ENCODE results near the gene SLC13A4.
"Not testable (repeated sequence)": the region's sequence is repeated elsewhere in the genome, so short reads cannot be mapped to it uniquely, and the experiment has no call there.

Gene SLC13A4, protein sequence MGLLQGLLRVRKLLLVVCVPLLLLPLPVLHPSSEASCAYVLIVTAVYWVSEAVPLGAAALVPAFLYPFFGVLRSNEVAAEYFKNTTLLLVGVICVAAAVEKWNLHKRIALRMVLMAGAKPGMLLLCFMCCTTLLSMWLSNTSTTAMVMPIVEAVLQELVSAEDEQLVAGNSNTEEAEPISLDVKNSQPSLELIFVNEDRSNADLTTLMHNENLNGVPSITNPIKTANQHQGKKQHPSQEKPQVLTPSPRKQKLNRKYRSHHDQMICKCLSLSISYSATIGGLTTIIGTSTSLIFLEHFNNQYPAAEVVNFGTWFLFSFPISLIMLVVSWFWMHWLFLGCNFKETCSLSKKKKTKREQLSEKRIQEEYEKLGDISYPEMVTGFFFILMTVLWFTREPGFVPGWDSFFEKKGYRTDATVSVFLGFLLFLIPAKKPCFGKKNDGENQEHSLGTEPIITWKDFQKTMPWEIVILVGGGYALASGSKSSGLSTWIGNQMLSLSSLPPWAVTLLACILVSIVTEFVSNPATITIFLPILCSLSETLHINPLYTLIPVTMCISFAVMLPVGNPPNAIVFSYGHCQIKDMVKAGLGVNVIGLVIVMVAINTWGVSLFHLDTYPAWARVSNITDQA

DNA sequence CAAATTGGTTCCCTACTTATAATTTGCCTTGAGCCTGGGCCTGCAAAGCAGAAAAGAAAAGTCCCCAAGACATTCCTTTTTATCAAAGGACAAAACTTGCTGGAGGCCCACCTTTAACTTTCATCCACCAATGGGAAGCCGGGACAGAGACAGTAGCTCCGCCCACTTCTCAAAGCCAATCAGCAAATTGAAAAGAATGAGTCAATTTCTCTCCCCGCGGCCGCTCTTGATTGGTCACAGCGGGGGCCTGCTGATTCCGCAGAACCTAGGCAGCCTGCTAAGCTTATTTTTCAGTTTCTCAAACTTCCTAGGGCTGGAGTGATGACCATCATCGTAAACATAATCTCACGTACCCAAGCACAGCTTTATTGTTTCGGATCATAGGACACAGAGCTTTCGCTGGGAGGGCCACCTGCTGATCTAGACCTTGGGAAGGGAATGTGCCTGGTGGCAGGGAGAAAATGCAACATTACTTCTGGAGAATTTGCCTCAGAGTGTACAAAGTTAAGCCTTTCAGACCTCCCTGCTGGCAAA is at the start of gene SLC13A4:
SLC13A4 (minus strand) TSS at position 51 of the 534 bp plus-strand sequence. CDS start 690 bp downstream, outside the sequence.
- DNase-seq, result no peak

DNA sequence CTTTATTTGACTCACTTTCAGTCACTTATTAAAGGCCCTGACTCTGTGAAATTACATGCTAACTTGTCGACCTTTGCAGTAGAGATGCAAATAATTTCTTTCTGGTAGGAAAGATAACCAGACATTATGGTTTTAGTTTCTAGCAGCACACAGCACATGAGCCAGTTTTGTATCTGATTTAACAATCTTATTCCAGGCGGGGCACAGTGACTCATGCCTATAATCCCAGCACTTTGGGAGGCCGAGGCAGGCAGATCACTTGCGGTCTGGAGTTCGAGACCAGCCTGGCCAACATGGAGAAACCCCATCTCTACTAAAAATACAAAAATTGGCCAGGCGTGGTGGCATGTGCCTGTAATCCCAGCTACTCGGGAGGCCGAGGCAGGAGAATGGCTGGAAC is 47.9 kb upstream of the SLC13A4 start:
- DNase-seq, result not testable (repeated sequence)

DNA sequence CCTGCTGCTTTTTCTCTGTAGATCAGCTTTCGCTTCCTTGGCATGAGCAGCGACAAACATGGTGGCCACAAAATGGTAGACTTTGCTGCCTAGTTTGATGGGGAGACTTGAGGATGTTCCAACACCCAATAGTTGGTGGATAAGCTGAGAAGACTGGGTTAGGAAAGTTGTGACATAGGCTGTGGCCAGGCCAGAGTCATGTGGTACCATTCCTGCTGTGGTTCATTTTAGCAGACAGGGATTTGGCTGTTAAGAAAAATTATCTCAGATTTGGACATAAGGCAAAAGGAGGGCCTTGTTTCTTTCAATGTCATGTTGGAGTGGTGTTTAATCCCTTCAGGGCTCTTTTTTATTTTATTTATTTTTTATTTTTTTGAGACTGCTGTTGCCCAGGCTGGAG is 47.2 kb upstream of the SLC13A4 start:
- DNase-seq, result no peak

DNA sequence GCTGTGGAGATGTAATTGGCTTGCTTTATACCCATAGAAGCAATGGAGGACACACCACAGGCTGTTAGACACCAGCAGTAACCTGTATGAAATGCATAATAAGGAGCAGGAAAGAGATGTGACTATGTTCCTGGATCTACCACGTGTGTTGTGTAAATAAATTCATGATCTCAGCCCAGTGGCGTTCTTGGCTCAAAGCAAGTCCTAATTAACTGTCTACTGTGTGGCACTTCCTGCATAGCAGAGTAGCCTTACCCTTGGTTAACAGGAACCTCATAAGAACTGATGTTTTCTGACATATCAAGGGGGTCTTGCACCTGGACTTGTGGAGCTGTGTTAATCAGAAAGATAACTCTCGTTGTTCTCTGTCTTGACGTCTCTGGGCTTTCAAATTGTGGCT is 46.3 kb upstream of the SLC13A4 start:
- DNase-seq, result no peak

DNA sequence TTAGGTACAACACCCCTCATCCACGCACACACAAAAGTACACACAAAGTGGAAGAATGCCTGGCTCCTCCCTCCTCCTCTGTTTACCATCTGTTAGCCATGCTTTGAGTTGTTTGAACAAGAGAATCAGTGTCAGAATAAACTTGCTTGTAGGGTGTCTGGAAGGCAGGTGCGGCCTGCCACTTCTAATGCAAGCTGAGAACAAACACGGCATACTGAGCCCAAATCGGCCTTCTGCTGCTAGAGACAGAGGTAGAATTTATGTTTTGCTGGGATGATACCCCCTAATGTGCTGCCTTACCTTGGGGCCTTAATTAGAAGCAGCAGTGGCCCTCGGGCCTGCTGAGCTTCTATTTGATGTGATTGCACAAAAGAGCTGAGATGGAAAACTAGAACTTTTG is 45.5 kb upstream of the SLC13A4 start:
- no peak for DNase-seq

DNA sequence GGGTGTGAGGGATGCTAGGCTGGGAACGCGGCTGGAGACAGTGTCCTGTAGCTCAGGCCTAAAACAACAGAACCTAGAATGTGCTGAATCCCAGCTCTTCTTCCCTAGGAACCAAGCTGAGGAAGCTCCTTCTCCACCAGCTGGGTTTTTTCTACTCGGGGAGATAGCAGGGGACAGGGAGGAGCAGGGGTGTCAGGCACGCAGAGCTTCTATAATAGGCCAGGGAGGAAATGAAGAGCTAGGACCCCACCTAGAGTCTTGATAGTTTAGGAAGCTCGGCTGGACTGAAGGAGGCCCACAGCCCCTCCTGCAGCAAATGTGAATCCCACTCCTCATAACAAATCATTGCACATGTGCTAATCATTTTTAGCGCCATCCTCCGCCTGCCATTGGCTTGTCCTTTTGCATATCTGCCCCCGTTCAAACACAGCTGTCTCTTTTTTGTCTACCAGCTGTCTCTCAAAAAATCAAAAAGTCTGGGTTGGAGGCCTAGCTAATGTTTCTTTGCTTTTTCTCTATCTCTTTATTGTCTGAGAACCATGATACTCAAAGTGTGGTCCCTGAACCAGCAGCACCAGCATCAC is 44.7 kb upstream of the SLC13A4 start:
- no peak for DNase-seq

DNA sequence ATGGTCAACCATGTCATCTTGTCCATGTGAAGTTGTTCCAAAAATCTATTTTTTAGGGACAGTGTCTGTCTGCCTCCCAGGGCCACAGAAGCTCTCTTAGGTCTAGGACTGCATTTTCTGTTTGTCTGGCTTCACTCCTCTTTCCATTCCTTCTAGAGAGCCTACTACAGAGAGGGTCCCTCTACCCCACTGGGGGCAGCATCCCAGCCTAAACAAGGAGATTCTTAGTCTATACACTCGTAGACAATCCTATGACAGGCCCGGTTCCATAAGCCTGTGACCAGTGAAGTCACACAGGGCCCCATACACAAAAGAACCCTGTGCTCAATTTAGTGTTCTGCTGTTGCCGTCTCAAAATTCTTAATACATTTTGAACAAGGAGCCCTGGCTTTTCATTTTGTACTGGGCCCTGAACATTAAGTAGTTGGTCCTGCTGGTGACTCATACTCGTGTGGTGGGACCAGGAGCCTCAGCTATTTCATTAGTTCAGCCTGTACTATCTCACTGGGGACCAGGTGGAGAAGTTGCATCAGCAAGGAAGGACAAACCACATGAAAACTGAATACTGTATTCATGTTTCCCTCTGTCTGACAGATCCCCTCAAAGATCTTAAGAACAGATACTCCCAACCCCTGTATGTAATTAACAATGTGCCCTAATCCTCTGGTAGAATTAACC is 44.1 kb upstream of the SLC13A4 start:
- no peak for DNase-seq

DNA sequence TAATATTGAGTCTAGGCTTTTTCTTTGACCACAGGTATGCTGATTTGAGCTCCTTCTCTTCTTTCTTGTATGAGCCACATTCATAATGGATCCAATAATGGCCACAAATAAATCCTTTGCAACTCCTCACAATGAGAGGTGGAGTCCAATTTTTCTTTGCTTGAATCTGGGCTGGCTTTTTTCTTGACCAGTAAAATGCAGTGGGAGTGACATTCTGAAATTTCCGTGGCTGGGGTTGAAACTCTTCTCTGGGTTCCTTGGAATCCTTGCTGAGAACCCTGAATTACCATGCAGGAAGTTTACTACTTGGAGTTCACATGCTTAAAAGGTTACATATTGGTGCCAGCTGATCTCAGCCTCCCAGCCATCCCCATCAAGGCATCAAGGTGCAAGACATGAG is 43.1 kb upstream of the SLC13A4 start:
- DNase-seq, result no peak

DNA sequence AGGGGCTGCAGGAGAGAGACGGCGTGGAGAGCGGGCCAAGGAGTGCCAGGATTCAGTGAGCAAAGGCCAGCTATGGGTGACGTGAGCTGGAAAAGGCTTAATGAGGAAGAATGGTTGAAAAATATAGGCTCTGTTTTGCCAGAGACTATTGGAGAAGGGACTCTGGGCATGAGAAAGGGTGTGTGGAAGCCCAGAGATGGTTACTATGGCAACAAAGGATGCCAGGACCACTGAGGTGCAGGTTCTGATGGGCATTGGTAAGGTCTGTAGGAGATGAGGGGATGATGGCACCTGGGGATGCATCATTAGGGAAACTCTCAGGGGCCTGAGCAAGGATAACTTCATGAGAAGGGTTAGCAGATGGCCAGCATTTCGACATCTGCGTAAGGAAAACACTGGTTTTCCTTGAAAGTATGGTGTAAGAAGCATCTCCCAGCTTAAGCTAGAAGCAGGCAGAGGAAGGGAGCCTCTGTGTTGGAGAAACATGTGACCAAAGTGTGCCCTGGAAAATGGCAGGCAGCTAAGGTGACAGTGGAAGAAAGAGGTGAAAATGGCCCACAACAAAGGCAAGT is 42.2 kb upstream of the SLC13A4 start:
- no peak for DNase-seq

DNA sequence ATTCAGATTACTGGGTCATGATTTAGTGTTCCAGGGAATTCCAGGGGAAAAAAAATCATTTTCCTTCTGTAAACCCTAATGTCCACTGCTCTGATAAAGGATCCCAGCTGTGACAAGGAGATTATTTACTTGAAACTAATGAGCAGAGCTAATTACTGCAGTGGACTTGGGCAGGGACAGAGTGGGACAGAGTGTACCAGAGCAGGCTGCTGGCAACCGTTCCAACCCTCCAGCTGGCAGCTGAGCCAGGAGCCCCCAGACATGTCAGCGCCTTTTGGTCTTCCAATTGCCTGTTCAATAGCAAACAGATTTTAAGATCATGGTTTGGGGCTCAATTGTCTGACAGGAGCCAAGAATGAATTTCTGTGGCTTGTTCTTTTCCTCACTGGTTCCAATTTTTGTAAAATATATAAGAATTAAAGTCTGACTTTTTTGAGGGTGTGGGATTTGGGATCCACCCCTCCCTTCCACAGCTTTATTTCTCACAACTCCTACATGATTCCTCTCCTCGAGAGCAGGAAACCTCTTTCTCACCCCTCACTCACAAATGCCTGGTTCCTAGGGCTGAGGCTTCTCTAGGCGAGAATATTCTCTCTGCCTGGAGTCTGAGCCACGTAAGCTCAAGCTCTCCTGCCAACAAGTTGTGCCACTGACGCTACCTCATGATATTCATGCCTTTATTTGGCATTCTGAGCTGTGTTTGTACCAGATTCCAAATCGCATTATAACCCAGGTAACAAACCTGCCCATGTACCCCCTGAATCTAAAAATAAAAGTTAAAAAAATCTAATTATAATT is 41.2 kb upstream of the SLC13A4 start:
- DNase-seq, result no peak

DNA sequence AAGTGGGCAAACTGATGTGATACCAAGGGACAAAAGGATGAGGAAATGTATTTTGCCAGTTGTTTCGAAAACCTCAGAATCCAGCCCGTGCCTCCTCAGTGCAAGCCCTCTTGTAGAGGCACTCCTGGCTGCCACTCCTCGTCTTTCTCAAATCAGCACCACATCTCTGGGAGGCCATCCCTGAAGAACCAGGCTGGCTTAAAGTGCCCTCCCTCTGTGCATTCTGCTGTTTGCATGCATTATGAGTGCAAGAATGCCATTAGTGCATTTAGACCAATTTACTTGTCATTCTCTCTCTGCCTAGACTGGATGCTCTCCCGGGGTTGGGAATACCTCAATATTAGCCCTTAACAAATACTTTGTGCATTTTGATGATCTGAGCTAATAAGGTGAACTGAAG is 40.5 kb upstream of the SLC13A4 start:
- no peak for DNase-seq

DNA sequence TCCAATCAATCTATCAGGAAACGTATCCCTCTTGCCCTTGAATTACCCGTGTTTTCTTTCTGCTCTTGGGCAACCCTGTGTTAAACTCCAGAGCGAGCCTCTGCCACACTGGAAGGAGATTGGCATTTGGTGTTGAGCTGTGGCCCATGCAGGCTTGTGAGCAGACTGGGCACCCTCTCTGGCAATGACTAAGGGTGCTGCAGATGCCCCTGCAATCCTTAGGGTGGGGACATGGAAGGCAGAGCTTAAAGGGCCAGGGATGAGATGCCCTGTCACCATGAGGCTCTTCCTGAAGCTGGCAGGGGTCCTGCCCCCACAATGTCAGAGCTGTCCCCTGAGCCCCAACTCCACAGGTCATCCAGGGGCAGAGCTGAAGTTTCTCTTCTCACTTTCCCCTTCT is 40.1 kb upstream of the SLC13A4 start:
- no peak for DNase-seq

DNA sequence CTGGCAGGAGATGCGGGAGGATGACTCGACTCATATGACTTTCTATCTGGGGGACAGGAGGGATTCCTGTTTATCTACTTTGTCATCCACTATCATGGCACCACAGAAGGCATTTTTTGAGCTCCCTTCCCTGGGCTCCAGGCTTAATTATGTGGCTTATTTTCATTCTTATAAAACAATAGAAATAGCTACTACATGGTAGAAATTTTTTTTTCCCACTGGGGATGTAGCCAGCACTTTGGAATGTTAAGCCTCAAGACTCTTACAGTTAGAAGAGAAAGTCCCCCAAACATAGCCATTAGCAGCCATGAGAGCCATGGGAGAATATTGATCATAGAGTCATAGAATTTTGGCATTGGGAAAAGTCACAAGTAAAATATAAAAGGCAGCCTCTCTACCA is 35.3 kb upstream of the SLC13A4 start:
- no peak for DNase-seq

DNA sequence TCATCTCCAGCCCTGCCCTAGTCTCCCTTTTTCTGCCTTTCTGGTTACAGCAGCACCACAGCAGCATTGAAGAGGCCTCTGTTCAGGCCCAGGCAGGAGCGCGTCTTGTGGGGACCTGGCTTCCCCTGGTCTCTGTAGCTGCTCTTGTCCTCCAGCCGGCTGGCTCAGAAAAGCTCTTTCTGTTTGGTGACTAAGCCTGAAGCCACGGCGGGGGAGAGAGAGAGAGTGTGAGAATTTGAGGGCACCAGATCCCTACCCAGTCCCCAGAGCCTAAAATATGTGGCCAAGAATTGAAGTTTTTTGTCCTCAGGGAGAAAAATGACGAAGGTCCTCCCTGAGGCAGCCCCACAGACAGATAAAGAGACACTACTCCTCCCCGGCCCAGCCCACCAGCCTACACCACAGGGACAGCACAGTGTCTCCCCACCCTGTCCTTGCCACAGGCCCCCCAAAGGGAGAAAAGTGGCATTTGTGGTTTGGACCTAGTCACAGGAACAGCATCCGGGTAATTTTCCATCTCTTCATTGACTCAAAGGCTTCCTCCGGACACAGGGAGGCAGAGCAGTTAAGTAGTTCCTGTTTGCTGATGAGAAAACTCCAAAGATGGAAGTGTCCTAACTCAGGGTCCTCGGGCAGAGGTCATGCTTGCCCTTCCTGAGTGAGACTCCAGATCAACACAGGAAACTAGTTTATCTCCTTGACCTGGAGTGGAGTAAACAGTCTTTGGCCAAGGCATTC is 33.9 kb upstream of the SLC13A4 start:
- DNase-seq, result no peak

DNA sequence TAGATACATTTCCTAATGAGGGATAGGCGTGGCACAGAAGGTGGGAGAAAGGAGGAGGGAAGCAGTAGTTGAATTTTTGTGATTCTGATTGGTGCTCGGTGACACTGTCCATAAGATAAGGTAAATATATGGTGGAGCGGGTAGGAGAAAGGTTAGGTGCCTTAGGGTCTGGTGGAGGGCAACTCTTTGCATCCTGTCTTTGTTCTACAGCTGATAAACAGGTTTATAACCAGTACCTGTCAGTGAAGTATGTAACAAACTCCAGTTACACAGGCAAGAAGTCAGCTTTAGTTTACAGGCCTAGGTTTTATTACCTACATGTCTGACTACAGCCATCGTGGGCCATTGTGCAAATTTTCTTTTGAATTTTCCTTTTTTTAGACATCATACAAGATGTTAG is 31.5 kb upstream of the SLC13A4 start:
- DNase-seq, result no peak

DNA sequence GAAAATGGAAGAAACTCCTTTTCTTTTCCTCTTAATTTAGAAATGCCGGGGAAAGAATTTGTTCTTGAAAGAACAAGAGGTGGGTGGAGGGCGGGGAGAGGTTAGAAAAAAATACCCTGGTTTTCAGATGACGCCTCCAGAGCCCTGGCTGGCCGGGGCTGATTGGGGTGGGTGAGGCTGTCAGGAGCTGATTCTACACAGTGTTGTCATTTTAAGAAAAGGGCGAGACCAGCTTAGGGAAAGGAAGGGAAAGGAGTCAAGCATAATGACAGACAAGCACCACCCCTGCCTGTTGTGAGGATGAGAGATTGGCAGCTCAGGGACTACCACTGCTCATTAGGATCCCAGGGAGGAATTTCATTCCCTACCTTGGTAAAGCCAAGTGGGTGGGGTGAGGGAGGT is 30.5 kb upstream of the SLC13A4 start:
- DNase-seq, result no peak

DNA sequence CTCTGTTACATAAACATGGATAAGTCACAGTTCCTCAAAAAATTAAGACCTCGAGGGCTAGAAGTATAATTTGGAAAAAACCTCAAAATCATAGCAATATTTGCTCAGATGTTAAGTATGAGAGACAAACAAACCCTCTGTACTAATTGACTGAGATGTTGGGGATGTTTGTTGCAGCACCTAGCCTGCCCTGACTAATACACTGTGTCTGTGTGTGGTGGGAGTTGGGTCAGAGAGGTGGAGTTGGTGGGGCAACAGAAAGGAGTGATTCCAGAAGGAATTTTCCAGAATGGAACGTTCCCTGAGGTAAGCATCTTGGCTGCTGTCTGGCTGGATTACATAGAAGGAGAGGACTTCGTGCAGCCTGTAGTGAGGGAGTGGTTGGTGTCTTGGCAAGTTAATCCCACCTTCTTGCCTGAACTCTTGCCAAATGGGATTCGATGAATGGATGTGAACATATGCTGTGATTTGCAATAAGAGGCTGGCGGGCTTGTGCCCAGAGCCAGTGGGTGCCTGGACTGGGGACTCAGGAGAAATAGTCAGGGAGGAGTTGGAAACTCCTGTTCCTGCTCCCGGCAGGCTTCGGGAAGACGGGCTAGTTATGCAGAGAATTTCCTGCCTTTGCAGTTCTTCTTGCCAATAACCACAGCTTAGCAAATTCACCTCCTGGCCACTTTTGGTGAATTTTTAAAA is 29.9 kb upstream of the SLC13A4 start:
- no peak for DNase-seq

DNA sequence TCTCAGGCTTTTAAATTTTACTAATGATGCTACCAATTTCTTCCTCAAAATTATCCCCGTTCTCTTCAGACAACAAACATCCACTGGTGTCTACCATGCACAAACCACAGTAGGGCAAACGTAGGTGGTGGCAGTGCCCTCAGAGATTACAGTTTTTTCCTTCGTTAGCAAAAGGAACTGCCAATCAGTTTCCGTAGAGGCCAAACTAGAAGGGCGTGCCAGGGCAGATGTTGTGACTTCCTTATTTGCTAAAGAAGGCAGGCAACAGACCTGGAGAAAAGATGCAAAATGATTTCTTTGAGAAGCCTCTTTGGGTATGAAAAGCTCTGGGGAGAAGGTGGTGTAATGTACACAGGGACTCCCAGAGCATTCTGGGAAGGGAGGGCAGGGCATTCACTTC is 28.2 kb upstream of the SLC13A4 start:
- no peak for DNase-seq

DNA sequence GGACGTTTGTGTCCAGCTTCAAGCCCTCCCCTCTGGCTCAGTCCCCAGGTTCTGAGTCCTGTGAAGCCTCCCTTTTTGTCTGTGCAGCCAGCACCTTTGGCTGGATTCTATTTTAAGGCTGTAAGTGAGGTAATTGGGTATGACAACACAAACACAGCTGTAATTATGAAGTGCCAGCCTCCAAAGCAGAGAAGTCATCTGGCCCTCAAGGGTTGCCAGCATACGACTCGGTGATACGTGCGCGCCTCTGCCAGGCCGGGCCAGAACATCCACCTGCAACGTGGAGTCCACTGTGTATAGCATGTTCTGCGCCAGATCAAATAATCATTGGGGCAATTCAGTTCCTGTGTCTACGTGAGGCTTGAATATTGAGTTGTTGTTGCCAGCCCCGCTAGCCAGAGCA is 27.4 kb upstream of the SLC13A4 start:
- DNase-seq, result no peak

DNA sequence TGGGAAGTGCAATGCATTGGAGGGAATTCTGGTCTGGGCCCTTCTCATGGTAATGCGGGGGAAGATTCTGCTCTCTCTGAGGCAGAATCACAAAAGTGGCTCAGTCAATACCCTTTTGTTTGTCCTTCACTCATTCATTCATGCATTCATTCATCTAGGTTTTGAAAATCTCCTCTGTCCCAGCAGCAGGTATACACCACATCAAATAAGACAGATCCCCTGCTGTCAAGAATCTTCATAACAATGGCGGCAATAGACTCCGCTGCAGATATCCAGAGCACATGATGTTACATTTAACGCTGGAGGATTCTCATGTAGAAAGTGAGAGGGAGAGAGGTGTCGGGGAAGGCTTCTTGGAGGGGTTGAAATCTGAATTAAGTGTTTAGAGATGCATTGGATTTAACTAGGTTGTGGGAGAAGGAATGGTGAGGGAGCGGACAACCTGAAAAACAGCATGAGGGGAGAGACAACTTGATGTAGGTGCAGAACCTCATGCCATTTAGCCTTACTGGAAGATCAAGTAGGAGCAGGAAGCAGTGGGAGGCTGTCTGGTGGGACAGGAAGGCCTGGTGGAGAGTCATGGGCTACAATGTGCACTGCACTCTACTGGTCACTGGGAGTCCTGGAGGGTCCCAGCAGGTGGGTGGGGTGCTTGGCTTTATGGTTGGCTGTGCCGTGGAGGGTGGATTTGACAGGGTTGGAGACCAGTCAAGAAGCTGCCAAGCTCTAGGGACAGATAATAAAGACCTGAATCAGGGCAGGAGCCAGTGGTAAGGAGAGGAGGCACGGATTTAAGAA is 25.8 kb upstream of the SLC13A4 start:
- DNase-seq, result no peak
